ENCODE data around the gene MT1G. TPM values are rescaled to one million over a fixed set of nuclear protein-coding genes. Genes with fewer than 3 reads are reported as not detected.

The MT1G gene
- total RNA-seq, 1 donor from 2014 or later = 26.3 TPM

Other genes with a start within 250 kb of the MT1G start
- 74.2 TPM for gene AMFR, start 242.5 kb downstream of the MT1G start, total RNA-seq
- gene NUDT21, start 216.7 kb downstream of the MT1G start, total RNA-seq = 99.3 TPM
- gene OGFOD1, start 216.5 kb downstream of the MT1G start, total RNA-seq = 39.0 TPM
- 35.3 TPM for gene BBS2, start 148.0 kb downstream of the MT1G start, total RNA-seq
- gene MT4, start 103.0 kb downstream of the MT1G start, total RNA-seq = 8.4 TPM
- not detected for gene MT3, start 78.5 kb downstream of the MT1G start, total RNA-seq
- 220 TPM for gene MT2A, start 59.5 kb downstream of the MT1G start, total RNA-seq
- 98.8 TPM for gene MT1E, start 42.3 kb downstream of the MT1G start, total RNA-seq
- gene MT1M, start 35.4 kb downstream of the MT1G start, total RNA-seq = 2.0 TPM
- 2.9 TPM for gene MT1A, start 29.4 kb downstream of the MT1G start, total RNA-seq
- not detected for gene MT1B, start 16.2 kb downstream of the MT1G start, total RNA-seq
- gene MT1F, start 10.1 kb downstream of the MT1G start, total RNA-seq = 3.7 TPM
- gene MT1H, start 1.7 kb upstream of the MT1G start, total RNA-seq = 5.0 TPM
- 603 TPM for gene MT1X, start 14.4 kb upstream of the MT1G start, total RNA-seq
- gene NUP93, start 62.1 kb upstream of the MT1G start, total RNA-seq = 52.3 TPM
- not detected for gene SLC12A3, start 197.1 kb upstream of the MT1G start, total RNA-seq

All from esophagus mucosa (tissue), 1 donor.